DOHH2 (cell line): ENCODE results near the gene GALR3.

ENCODE experiments used
- EZH2phosphoT487 ChIP-seq: fragments of 200-600 bp; sonication (generic); IDR thresholded peaks from 2 replicates; pipeline ENCODE4 v1.6.1; 2017; ENCODE audit warnings: borderline replicate concordance, mild to moderate bottlenecking, antibody characterized with exemption, low read length, moderate library complexity, mixed read lengths
- TF ChIP-seq, protein P1 (sequence below): fragments of 200-600 bp; sonication (generic); IDR thresholded peaks from one replicate; pipeline ENCODE4 v1.5.1; 2014; ENCODE audit warnings: antibody characterized with exemption, mild to moderate bottlenecking, low read depth, low read length; ENCODE audit not compliant: poor library complexity, severe bottlenecking

DNA sequence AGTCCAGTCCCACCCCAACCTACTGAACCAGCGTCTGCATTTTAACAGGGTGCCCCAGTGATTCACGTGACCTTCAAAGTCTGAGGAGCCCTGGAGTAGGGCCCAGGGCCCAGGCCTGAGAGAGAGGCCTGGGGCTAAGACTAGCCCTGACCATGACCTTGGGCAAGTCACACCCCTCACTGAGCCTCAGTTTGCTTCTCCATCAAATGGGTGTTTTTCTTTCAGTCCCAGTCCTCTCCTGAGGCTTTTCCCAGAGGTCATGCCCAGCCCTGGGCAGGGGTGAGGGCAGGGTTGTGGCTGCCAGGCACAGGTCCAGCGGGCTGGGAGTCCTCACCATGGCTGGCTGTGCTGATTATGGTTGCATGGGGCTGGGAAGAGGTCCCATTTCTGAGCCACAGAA lies 48.5 kb upstream of the GALR3 start:
- TF ChIP-seq, protein P1, sequence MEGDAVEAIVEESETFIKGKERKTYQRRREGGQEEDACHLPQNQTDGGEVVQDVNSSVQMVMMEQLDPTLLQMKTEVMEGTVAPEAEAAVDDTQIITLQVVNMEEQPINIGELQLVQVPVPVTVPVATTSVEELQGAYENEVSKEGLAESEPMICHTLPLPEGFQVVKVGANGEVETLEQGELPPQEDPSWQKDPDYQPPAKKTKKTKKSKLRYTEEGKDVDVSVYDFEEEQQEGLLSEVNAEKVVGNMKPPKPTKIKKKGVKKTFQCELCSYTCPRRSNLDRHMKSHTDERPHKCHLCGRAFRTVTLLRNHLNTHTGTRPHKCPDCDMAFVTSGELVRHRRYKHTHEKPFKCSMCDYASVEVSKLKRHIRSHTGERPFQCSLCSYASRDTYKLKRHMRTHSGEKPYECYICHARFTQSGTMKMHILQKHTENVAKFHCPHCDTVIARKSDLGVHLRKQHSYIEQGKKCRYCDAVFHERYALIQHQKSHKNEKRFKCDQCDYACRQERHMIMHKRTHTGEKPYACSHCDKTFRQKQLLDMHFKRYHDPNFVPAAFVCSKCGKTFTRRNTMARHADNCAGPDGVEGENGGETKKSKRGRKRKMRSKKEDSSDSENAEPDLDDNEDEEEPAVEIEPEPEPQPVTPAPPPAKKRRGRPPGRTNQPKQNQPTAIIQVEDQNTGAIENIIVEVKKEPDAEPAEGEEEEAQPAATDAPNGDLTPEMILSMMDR, result no peak
- no peak for TF ChIP-seq EZH2phosphoT487
